HepG2 (cell line): ENCODE results near the gene HTR4. TPM values are rescaled to one million over a fixed set of nuclear protein-coding genes. Genes with fewer than 3 reads are reported as not detected.

Experiments used
- AKAP8 ChIP-seq: sonication (generic); formaldehyde crosslinking; IDR thresholded peaks from 2 replicates; pipeline ENCODE4 v1.5.1; 2020; ENCODE audit warnings: mild to moderate bottlenecking, missing genetic modification reagents
- CEBPG ChIP-seq: IDR thresholded peaks from 2 replicates; pipeline ENCODE4 v1.6.1; 2016
- CREM ChIP-seq, 2 experiments: sonication (generic) in 1 of 2; formaldehyde crosslinking in 1 of 2; IDR thresholded peaks; 2 replicates each; pipeline versions ENCODE4 v1.4.0 to v1.6.1; 2016 to 2020; ENCODE audit warnings: antibody characterized with exemption in 1 of 2, mild to moderate bottlenecking in 1 of 2, missing genetic modification reagents in 1 of 2
- DDIT3 ChIP-seq: sonication (generic); formaldehyde crosslinking; IDR thresholded peaks from 2 replicates; pipeline ENCODE4 v1.4.0; 2020; ENCODE audit warnings: mild to moderate bottlenecking, missing genetic modification reagents
- EZH2 ChIP-seq: conservative IDR thresholded peaks from 2 replicates; pipeline ENCODE4 v1.6.1; 2012; ENCODE audit warnings: mild to moderate bottlenecking, low read depth, low read length, moderate library complexity
- NONO ChIP-seq, 2 experiments: fragments of 450-650 bp in 1 of 2; sonication (generic) in 1 of 2; formaldehyde crosslinking in 1 of 2; IDR thresholded peaks in 1 of 2; conservative IDR thresholded peaks in 1 of 2; 2 replicates each; pipeline versions ENCODE4 v1.6.1 to v1.8.0; 2017 to 2022; ENCODE audit warnings: mild to moderate bottlenecking in 1 of 2, missing genetic modification reagents in 1 of 2, moderate library complexity in 1 of 2
- NRL ChIP-seq: sonication (generic); formaldehyde crosslinking; IDR thresholded peaks from 2 replicates; pipeline ENCODE4 v1.5.0; 2020; ENCODE audit warnings: missing genetic modification reagents, mild to moderate bottlenecking, moderate library complexity, borderline replicate concordance
- SALL2 ChIP-seq: sonication (generic); formaldehyde crosslinking; IDR thresholded peaks from 2 replicates; pipeline ENCODE4 v1.8.1; 2023; ENCODE audit warnings: mild to moderate bottlenecking, missing genetic modification reagents, inconsistent platforms
- STAG1 ChIP-seq: sonication (generic); formaldehyde crosslinking; IDR thresholded peaks from 2 replicates; pipeline ENCODE4 v1.4.0; 2020; ENCODE audit warnings: missing genetic modification reagents
- TAF15 ChIP-seq: fragments of 200-400 bp; formaldehyde crosslinking; IDR thresholded peaks from one replicate; pipeline ENCODE4 v1.6.1; 2018; ENCODE audit warnings: mild to moderate bottlenecking, low read depth, low read length; ENCODE audit not compliant: poor library complexity, severe bottlenecking
- XRCC5 ChIP-seq: fragments of 200-400 bp; formaldehyde crosslinking; optimal IDR thresholded peaks from 2 replicates; pipeline ENCODE3; 2017; ENCODE audit warnings: mild to moderate bottlenecking, low read length
- YY1 ChIP-seq: IDR thresholded peaks from 2 replicates; pipeline ENCODE4 v1.6.1; 2011; ENCODE audit warnings: low read length, low read depth, moderate library complexity, mild to moderate bottlenecking; ENCODE audit not compliant: insufficient read depth, insufficient replicate concordance
- ZGPAT ChIP-seq: IDR thresholded peaks from 2 replicates; pipeline ENCODE4 v1.6.1; 2016; ENCODE audit warnings: mild to moderate bottlenecking
- ZIK1 ChIP-seq: sonication (generic); formaldehyde crosslinking; IDR thresholded peaks from 2 replicates; pipeline ENCODE4 v1.5.0; 2020; ENCODE audit warnings: mild to moderate bottlenecking, low read depth, missing genetic modification reagents, borderline replicate concordance
- ZMYM3 ChIP-seq: sonication (generic); formaldehyde crosslinking; IDR thresholded peaks from 2 replicates; pipeline ENCODE4 v1.5.1; 2020; ENCODE audit warnings: mild to moderate bottlenecking, missing genetic modification reagents
- ZNF605 ChIP-seq: sonication (generic); formaldehyde crosslinking; IDR thresholded peaks from 2 replicates; pipeline ENCODE4 v1.8.0; 2022; ENCODE audit warnings: mild to moderate bottlenecking, missing genetic modification reagents
- ZNF629 ChIP-seq: sonication (generic); formaldehyde crosslinking; conservative IDR thresholded peaks from 2 replicates; pipeline ENCODE4 v1.5.0; 2020; ENCODE audit warnings: missing genetic modification reagents
- ZNF747 ChIP-seq: sonication (generic); formaldehyde crosslinking; IDR thresholded peaks from 2 replicates; pipeline ENCODE4 v1.8.1; 2023; ENCODE audit warnings: missing genetic modification reagents, mild to moderate bottlenecking, borderline replicate concordance
- ZNF768 ChIP-seq: sonication (generic); formaldehyde crosslinking; IDR thresholded peaks from 2 replicates; pipeline ENCODE4 v1.4.0; 2020; ENCODE audit warnings: missing genetic modification reagents
- ZNF772 ChIP-seq: sonication (generic); formaldehyde crosslinking; IDR thresholded peaks from 2 replicates; pipeline ENCODE4 v1.5.0; 2020; ENCODE audit warnings: mild to moderate bottlenecking, missing genetic modification reagents
- polyA plus RNA-seq, 8 experiments: library from polyadenylated mRNA; depleted of rRNA in 3 of 8; stranded (reverse) in 7 of 8; unstranded in 1 of 8; fragments of >200 nt; fragmentation: Illumina TruSeq in 4 of 8; extraction: Trizol in 4 of 8; gene quantifications; 2 replicates each; pipeline versions ENCODE4 v1.2.1 to v1.2.3, GENCODE V29; 2011 to 2016; ENCODE audit warnings: low read depth in 4 of 8, missing spikeins in 1 of 8, mixed read lengths in 1 of 8; ENCODE audit not compliant: insufficient read depth in 1 of 8
- total RNA-seq, 5 experiments: library from RNA; depleted of rRNA; stranded (reverse); fragments of >200 nt; fragmentation: Illumina TruSeq; extraction: Trizol; gene quantifications; 2 replicates each; pipeline ENCODE4 v1.2.3, GENCODE V29; 2016; ENCODE audit warnings: low read depth in 1 of 5
- TF ChIP-seq, protein P1 (sequence below): sonication (generic); formaldehyde crosslinking; IDR thresholded peaks from 2 replicates; pipeline ENCODE4 v1.5.0; 2020; ENCODE audit warnings: missing genetic modification reagents
- TF ChIP-seq, protein P2 (sequence below): IDR thresholded peaks from 2 replicates; pipeline ENCODE4 v1.4.0; 2020; ENCODE audit warnings: mild to moderate bottlenecking, missing genetic modification reagents

The HTR4 gene
- total and polyA plus RNA-seq, 2 of the 13 experiments (the other 11 are each of a cell fraction or from before 2014, with no cell fraction given): not detected

DNA sequence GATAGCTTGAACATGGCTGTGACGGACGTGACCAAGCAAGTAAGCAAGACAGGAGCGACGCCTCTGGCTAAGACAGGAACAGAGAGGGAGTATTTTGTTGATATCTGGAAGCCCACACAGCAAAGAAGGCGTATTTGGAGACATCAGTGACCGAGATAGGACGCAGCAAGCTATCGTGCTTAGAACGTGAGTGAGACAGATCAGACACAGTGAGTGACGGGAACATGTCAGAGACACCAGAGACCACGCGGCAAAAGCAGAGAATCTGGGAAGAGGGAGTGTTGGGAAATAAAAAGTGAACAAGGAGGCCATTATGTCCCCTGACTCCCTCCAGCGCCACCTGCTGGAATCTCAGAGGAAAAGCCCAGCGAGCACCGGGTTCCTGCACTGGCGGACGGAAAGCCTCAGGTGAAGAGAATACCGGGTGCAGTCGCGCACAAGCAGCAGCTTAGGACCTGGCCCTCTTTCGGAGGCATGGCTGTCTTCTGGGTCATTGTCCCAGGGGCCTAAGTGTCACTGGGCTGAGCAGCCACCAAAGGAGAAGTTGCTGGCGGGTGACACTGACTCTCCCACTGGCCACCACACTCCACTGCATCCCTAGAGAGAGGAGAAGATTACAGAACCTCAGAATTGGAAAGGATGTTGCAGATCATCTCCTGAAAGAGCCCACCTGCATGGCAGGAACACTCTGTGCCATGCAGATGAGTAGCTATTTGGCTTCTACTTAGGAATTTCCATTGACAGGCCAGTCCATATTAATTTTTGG is 171.4 kb downstream of the HTR4 start (continued):
- no peak for TF ChIP-seq NONO (IDR thresholded peaks at IDR 0.05)
- TF ChIP-seq NONO (CRISPR knock-in tag; conservative IDR thresholded peaks at IDR 0.05): 0 out of 2 replicates have a peak, but pooled peaks have one; percentile 22
- TF ChIP-seq ZNF605 (CRISPR knock-in tag): peak; percentile 34; the same call in 1 of the 2 replicates
- TF ChIP-seq ZNF772: no peak
- peak; percentile 58 for TF ChIP-seq YY1
- TF ChIP-seq CREM (IDR thresholded peaks at IDR 0.05): no peak
- TF ChIP-seq CREM (CRISPR knock-in tag; IDR thresholded peaks at IDR 0.05): no peak
- peak; percentile 51; the same call in 1 of the 2 replicates for TF ChIP-seq CEBPG (CRISPR knock-in tag)
- TF ChIP-seq EZH2: no peak
- TF ChIP-seq NRL (CRISPR knock-in tag): 0 out of 2 replicates have a peak, but pooled peaks have one; percentile 30
- peak; percentile 85 for TF ChIP-seq ZNF768
- no peak for TF ChIP-seq ZGPAT (CRISPR knock-in tag)
- TF ChIP-seq ZMYM3: peak; percentile 72
- TF ChIP-seq ZNF747: no peak
- peak; percentile 35 for TF ChIP-seq STAG1 (CRISPR knock-in tag)
- TF ChIP-seq, protein P1, sequence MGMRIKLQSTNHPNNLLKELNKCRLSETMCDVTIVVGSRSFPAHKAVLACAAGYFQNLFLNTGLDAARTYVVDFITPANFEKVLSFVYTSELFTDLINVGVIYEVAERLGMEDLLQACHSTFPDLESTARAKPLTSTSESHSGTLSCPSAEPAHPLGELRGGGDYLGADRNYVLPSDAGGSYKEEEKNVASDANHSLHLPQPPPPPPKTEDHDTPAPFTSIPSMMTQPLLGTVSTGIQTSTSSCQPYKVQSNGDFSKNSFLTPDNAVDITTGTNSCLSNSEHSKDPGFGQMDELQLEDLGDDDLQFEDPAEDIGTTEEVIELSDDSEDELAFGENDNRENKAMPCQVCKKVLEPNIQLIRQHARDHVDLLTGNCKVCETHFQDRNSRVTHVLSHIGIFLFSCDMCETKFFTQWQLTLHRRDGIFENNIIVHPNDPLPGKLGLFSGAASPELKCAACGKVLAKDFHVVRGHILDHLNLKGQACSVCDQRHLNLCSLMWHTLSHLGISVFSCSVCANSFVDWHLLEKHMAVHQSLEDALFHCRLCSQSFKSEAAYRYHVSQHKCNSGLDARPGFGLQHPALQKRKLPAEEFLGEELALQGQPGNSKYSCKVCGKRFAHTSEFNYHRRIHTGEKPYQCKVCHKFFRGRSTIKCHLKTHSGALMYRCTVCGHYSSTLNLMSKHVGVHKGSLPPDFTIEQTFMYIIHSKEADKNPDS (CRISPR knock-in tag): no peak
- no peak for TF ChIP-seq ZIK1
- TF ChIP-seq TAF15: no peak
- TF ChIP-seq AKAP8 (CRISPR knock-in tag): no peak
- TF ChIP-seq DDIT3 (CRISPR knock-in tag): no peak
- no peak for TF ChIP-seq ZNF629 (CRISPR knock-in tag)
- TF ChIP-seq, protein P2, sequence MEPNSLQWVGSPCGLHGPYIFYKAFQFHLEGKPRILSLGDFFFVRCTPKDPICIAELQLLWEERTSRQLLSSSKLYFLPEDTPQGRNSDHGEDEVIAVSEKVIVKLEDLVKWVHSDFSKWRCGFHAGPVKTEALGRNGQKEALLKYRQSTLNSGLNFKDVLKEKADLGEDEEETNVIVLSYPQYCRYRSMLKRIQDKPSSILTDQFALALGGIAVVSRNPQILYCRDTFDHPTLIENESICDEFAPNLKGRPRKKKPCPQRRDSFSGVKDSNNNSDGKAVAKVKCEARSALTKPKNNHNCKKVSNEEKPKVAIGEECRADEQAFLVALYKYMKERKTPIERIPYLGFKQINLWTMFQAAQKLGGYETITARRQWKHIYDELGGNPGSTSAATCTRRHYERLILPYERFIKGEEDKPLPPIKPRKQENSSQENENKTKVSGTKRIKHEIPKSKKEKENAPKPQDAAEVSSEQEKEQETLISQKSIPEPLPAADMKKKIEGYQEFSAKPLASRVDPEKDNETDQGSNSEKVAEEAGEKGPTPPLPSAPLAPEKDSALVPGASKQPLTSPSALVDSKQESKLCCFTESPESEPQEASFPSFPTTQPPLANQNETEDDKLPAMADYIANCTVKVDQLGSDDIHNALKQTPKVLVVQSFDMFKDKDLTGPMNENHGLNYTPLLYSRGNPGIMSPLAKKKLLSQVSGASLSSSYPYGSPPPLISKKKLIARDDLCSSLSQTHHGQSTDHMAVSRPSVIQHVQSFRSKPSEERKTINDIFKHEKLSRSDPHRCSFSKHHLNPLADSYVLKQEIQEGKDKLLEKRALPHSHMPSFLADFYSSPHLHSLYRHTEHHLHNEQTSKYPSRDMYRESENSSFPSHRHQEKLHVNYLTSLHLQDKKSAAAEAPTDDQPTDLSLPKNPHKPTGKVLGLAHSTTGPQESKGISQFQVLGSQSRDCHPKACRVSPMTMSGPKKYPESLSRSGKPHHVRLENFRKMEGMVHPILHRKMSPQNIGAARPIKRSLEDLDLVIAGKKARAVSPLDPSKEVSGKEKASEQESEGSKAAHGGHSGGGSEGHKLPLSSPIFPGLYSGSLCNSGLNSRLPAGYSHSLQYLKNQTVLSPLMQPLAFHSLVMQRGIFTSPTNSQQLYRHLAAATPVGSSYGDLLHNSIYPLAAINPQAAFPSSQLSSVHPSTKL (CRISPR knock-in tag): 0 out of 2 replicates have a peak, but pooled peaks have one; percentile 11
- peak; percentile 92 for TF ChIP-seq XRCC5
- TF ChIP-seq SALL2 (CRISPR knock-in tag): no peak
